ENCODE data around the gene CDIP1.

DNA sequence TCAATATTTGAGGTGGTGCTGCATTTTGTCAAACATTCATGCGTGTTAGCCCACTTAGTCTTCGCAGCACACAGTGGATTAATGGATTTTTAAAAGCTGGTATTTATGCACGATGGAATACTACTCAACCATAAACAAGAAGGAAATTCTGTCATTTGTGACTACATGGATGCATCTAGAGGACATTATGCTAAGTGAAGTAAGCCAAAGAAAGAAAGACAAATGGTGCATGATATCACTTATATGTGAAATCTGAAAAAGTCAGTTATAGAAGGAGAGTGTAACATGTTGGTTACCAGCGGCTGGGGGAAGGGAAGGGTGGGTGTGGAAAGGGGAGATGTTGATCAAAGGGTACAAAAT, 39.4 kb downstream of the CDIP1 start:
- TF ChIP-seq ZNF140 (tag by site-specific recombination; IDR thresholded peaks at IDR 0.05) = no peak
- TF ChIP-seq PRDM4 (tag by site-specific recombination; IDR thresholded peaks at IDR 0.05) = no peak
